Right lobe of liver (tissue), 6 donors: ENCODE measurements around the gene OR7G1. TPM values are rescaled to one million over a fixed set of nuclear protein-coding genes. Genes with fewer than 3 reads are reported as not detected.

Source experiments
- ATAC-seq, 4 donors: fragments of 200-7000 bp; cut with Tn5 transposase; one replicate each; pipeline ENCODE4 v1.9.1; 2020; ENCODE audit warnings: mild to moderate bottlenecking in 4 of 4, moderate library complexity in 4 of 4
- DNase-seq, 3 donors: peaks; one replicate each; pipeline ENCODE4 v3.0.0-alpha.2; 2020
- H3K27ac ChIP-seq, 3 donors: fragments of 200-600 bp; one replicate each; pipeline ENCODE4 v1.8.0; 2022
- H3K27me3 ChIP-seq, 2 donors: fragments of 200-600 bp; one replicate each; pipeline ENCODE4 v1.8.0; 2022
- H3K36me3 ChIP-seq, 4 donors: fragments of 200-600 bp; sonication (generic) in 1 of 4; one replicate each; pipeline versions ENCODE4 v1.5.1 to v1.8.0; 2017 to 2022; ENCODE audit warnings: control low read depth in 1 of 4
- H3K4me1 ChIP-seq, 4 donors: fragments of 200-600 bp; sonication (generic) in 1 of 4; one replicate each; pipeline versions ENCODE4 v1.5.1 to v1.8.0; 2017 to 2022; ENCODE audit warnings: control low read depth in 1 of 4
- H3K4me3 ChIP-seq, 3 donors: fragments of 200-600 bp; one replicate each; pipeline ENCODE4 v1.8.0; 2022
- H3K9me3 ChIP-seq, 4 donors: fragments of 200-600 bp; sonication (generic) in 1 of 4; one replicate each; pipeline versions ENCODE4 v1.5.1 to v1.8.0; 2017 to 2022; ENCODE audit warnings: control low read depth in 1 of 4
- CTCF ChIP-seq, 4 donors: fragments of 200-600 bp in 3 of 4; fragments of 450-650 bp in 1 of 4; IDR thresholded peaks; one replicate each; pipeline versions ENCODE4 v1.5.1 to v1.8.0; 2016 to 2022; ENCODE audit warnings: antibody characterized with exemption in 4 of 4, mild to moderate bottlenecking in 2 of 4
- POLR2A ChIP-seq: fragments of 450-650 bp; IDR thresholded peaks from one replicate; pipeline ENCODE4 v1.6.1; 2017; ENCODE audit warnings: antibody characterized with exemption, mild to moderate bottlenecking
- WGBS: methylation state at CpG from one replicate; pipeline ENCODE4 v1.1.6; 2018; ENCODE audit warnings: low coverage, low lambda C conversion rate; ENCODE audit not compliant: insufficient coverage; ENCODE audit errors: missing lambda C conversion rate; 5-methylcytosine and 5-hydroxymethylcytosine counted together
- intact Hi-C, 2 donors: fragments of 100-400 bp; cut with DNase I; formaldehyde crosslinking; loops; one replicate each; pipeline versions ENCODE4 v1.11.2 to v1.14.1; 2022
- small RNA-seq, 2 experiments: library from RNA; depleted of rRNA; stranded (forward); fragments of <200 nt; gene quantifications; one replicate each; pipeline ENCODE3, GENCODE V24; 2016
- total RNA-seq, 6 experiments: library from RNA; depleted of rRNA in 2 of 6; stranded (reverse); fragments of >200 nt in 2 of 6; fragmentation: NEBNext Ultra II Directional in 3 of 6; extraction: Animal tissue kit (Norgen Biotek cat#: 25700) in 3 of 6; gene quantifications; one replicate each; pipeline versions ENCODE4 v1.1.0 to v1.2.4, GENCODE V29; 2016 to 2023
- donor health status: DM: no; HTN: yes; CAD: no.
- donor health status: DM: no; HTN: no; CAD: no.
- donor health status: DM: no; HTN: no; CAD: no.
- donor health status: DM: no; HTN: yes; CAD: no.
- donor health status: DM: no; HTN: yes; CAD: no.

Gene OR7G1
- total RNA-seq, 6 experiments from 2014 or later = not detected

GRCh38 chr19:9065457-9066014 is 50.0 kb downstream of the OR7G1 start:
- no peaks in the 10 kb centered on the region for H3K9me3 ChIP-seq
- H3K27me3 ChIP-seq = no peaks in the 10 kb centered on the region
- no peak overlapping the region for H3K27ac ChIP-seq
- intact Hi-C loops = no loop called here
- no CpG with 5 or more reads among the region's 12 CpGs for WGBS
- TF ChIP-seq CTCF (IDR thresholded peaks at IDR 0.05) (no peak), POLR2A (no peak)
- DNase-seq = no peak
- ATAC-seq = no peak
- no peak overlapping the region for H3K4me3 ChIP-seq
- H3K4me1 ChIP-seq = no peaks in the 10 kb centered on the region
- H3K36me3 ChIP-seq = no peaks in the 10 kb centered on the region

Small RNA genes lying within 50 kb of the gene (small RNA-seq; reads per million reads assigned to genes)
- 0 reads per million in 2 experiments for gene OR1M4P

Other genes with a start within 250 kb of the OR7G1 start
- under 1 TPM in 2 of 6 experiments, not detected in 4; under 0.01 to 0.06 TPM for gene MUC16, start 105.4 kb downstream of the OR7G1 start, total RNA-seq
- gene OR1M1, start 28.7 kb downstream of the OR7G1 start, total RNA-seq = not detected
- not detected for gene OR7G2, start 8.3 kb downstream of the OR7G1 start, total RNA-seq
- gene OR7G3, start 11.2 kb upstream of the OR7G1 start, total RNA-seq = not detected
- gene ZNF317, start 24.6 kb upstream of the OR7G1 start, total RNA-seq = 10 to 100 TPM in 5 of 6 experiments, 1 to 10 TPM in 1; 7.6 to 17.9 (median 12.1) TPM
- gene OR7D2, start 63.2 kb upstream of the OR7G1 start, total RNA-seq = under 1 TPM in 1 of 6 experiments, not detected in 5; 0.09 TPM
- not detected for gene OR7D4, start 103.8 kb upstream of the OR7G1 start, total RNA-seq
- gene OR7E24, start 135.2 kb upstream of the OR7G1 start, total RNA-seq = not detected
- 1 to 10 TPM in 5 of 6 experiments, under 1 TPM in 1; 0.48 to 7.8 (median 2.3) TPM for gene ZNF699, start 194.1 kb upstream of the OR7G1 start, total RNA-seq
- 1 to 10 TPM; 1.7 to 7.8 (median 4.0) TPM for gene ZNF559, start 208.4 kb upstream of the OR7G1 start, total RNA-seq
- under 1 TPM in 5 of 6 experiments, not detected in 1; 0.18 to 0.66 (median 0.61) TPM for gene ZNF177, start 247.2 kb upstream of the OR7G1 start, total RNA-seq